Fibroblast of the aortic adventitia (primary cell): Measurements from ENCODE around the gene HPS3. TPM values are rescaled to one million over a fixed set of nuclear protein-coding genes. Genes with fewer than 3 reads are reported as not detected.
A peak's percentile ranks its signal among the peaks of the same experiment; 100 is the strongest.
"Not testable (repeated sequence)": the region's sequence is repeated elsewhere in the genome, so short reads cannot be mapped to it uniquely, and the experiment has no call there.

Source experiments
- DNase-seq: peaks from one replicate; pipeline ENCODE4 v3.0.0-alpha.2; 2010; ENCODE audit warnings: low read depth
- H3K4me3 ChIP-seq: 2 replicates; pipeline ENCODE4 v1.5.1; 2011; ENCODE audit warnings: low read depth, mild to moderate bottlenecking, control low read depth, low read length, moderate library complexity
- total RNA-seq: library from RNA; depleted of rRNA; stranded (reverse); fragments of >200 nt; gene quantifications from 2 replicates; pipeline ENCODE4 v1.2.3, GENCODE V29; 2012; ENCODE audit warnings: low replicate concordance
- TF ChIP-seq, protein P1 (sequence below): IDR thresholded peaks from 2 replicates; pipeline ENCODE4 v1.5.1; 2011; ENCODE audit warnings: mild to moderate bottlenecking, low read length, control low read depth, inconsistent platforms; ENCODE audit not compliant: insufficient read depth

The HPS3 gene
- total RNA-seq, 1 donor, result 33.0 TPM

DNA sequence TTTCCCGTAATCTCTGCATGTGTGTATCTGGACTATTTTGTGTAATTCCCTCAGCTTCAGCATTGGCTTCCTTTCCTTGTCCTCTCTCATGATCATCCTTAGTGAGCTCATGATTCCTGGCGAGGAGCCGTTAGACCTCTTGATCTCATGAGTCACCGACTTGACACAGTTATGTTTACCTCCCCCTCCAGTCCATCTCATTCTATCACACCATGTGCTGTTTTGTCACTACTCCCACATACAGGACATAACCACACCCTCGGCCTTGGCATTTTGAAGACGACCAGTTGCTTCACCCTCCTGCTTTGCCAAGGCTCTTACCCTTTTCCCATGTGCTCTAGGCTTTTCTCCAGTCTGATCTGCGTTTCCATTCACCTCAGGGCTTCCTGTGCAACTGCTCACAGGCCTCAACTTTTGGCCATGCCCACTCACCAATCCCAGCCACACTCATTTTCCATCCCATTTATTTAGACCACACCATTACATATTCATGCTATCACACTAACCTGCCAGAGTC is 50.7 kb downstream of the HPS3 start:
- TF ChIP-seq, protein P1, sequence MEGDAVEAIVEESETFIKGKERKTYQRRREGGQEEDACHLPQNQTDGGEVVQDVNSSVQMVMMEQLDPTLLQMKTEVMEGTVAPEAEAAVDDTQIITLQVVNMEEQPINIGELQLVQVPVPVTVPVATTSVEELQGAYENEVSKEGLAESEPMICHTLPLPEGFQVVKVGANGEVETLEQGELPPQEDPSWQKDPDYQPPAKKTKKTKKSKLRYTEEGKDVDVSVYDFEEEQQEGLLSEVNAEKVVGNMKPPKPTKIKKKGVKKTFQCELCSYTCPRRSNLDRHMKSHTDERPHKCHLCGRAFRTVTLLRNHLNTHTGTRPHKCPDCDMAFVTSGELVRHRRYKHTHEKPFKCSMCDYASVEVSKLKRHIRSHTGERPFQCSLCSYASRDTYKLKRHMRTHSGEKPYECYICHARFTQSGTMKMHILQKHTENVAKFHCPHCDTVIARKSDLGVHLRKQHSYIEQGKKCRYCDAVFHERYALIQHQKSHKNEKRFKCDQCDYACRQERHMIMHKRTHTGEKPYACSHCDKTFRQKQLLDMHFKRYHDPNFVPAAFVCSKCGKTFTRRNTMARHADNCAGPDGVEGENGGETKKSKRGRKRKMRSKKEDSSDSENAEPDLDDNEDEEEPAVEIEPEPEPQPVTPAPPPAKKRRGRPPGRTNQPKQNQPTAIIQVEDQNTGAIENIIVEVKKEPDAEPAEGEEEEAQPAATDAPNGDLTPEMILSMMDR, result no peak
- DNase-seq, result peak; percentile 100
- no peak overlapping the region for H3K4me3 ChIP-seq

DNA sequence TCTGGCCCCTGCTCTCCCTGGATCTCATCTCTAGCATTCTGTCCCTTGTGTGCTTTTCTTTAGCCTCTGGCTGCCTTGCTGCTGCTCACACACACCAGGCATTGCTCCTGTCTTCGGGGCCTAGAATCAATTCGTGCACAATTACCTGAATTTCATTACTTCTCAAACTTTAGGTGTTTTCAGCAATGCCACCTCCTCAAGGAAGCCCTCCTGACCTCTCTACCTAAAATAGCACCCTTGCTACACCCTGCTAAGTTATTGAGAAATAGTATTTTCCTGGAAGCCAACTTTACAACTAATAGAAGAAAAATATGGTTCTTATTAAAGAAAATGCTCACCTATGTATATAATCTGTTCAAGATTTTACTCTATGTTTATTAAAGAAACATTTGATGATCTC is 51.7 kb downstream of the HPS3 start:
- TF ChIP-seq, protein P1, result no peak
- no peak for DNase-seq
- H3K4me3 ChIP-seq, result no peak overlapping the region

DNA sequence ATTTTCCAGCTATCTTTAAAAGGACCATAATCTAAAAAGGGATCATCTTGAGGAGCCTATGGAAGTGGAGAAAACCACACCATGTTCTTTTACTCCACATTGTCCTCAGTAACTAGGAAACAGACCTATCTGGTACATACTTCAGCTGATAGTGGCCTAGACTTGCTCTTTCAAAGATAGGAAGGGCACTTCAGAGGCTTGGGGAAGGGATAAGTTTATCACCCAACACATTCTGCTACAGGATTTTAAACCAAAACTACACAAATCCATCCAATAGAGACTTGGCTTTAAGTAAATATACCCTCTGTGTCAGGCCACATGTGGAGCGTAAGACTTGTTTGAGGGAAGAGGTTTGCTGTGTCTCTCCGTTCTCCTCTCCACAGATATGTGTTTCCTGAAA is 56.8 kb downstream of the HPS3 start:
- H3K4me3 ChIP-seq, result no peak overlapping the region
- TF ChIP-seq, protein P1, result no peak
- DNase-seq, result no peak

DNA sequence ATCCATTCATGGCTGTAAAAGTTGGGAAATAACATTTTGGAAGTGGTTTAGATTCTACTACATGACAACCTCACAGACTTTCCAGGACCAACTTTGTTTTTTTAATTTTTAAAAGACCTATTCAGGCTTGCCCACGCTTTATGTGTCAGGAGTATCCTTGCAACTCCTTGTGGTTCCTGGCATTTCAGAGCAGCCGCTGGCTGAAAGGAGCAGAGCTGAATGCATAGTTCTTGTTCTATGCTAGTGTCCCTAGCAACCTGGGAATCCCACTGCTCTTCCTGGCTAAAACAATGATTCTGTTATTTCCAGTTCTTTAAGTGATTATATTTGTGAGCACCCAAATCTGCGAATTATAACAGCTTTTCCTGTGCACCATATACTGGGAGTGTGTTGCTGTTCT is 57.3 kb downstream of the HPS3 start:
- TF ChIP-seq, protein P1, result no peak
- no peak for DNase-seq
- H3K4me3 ChIP-seq, result no peak overlapping the region

DNA sequence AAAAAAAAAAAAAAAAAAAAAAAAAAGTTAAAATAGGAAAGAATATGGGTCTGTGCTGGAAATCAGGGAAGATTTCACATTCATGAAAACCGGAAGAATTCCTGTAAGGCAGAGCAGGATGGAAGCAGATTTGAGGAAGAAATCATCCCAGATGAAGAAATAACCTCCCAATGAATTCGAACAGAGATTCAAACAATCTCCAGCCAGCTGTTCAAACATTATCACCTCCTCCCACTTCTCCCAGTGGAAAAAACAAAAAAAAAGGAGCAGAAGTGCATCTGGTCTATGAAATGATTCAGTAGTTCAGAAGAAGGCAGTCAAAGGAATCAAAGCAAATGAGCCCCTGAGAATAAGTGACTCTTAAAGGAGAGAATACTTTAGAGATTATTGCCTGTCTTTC is 59.1 kb downstream of the HPS3 start:
- DNase-seq, result peak; percentile 12
- TF ChIP-seq, protein P1, result no peak
- no peak overlapping the region for H3K4me3 ChIP-seq

DNA sequence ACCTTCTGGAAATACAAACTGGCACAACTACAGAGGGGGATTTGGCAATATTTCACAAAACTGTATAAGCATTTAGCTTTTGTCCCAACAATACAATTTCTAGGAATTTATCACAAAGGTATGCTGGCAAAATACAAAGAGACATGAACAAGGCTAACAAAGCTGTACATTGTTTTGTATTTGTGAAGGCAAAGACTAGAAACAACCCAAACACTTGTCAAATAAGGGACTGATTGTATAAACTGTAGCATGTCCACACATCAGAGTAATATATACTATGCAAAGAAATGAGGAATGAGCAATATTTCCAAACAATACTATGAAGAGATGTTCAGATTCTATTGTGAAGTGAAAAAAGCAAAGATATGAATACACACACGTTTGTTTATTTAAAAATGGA is 65.8 kb downstream of the HPS3 start:
- TF ChIP-seq, protein P1, result no peak
- H3K4me3 ChIP-seq, result no peak overlapping the region
- no peak for DNase-seq

DNA sequence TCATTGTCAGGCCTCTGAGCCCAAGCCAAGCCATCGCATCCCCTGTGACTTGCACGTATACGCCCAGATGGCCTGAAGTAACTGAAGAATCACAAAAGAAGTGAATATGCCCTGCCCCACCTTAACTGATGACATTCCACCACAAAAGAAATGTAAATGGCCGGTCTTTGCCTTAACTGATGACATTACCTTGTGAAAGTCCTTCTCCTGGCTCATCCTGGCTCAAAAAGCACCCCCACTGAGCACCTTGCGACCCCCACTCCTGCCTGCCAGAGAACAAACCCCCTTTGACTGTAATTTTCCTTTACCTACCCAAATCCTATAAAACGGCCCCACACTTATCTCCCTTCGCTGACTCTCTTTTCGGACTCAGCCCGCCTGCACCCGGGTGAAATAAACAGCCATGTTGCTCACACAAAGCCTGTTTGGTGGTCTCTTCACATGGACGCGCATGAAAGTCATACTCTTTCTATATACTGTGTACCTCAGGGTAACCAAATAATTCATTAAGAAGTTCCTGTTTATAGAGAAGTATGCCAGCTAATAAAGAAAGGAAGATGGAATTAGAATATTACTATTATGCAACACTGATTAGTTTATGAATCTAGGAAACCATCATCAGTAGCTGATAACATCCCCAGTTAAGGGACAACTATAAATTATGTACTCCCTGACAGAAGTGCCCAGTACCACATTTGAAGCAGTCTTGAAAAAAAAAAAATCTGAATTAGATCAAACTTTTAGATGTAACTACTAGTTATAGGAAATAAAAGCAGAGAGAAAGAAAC is 67.6 kb downstream of the HPS3 start:
- not testable (repeated sequence) for H3K4me3 ChIP-seq, DNase-seq
